Pancreas (tissue), 10 donors: Measurements from ENCODE around the gene PCNP. TPM values are rescaled to one million over a fixed set of nuclear protein-coding genes. Genes with fewer than 3 reads are reported as not detected.

Experiments
- ATAC-seq, 4 donors: fragments of 200-7000 bp; cut with Tn5 transposase; one replicate each; pipeline versions ENCODE4 v1.8.0 to v1.9.1; 2020; ENCODE audit warnings: mild to moderate bottlenecking in 4 of 4, moderate library complexity in 4 of 4
- DNase-seq, 6 donors: peaks; one replicate each; pipeline ENCODE4 v3.0.0-alpha.2; 2020
- FAIRE-seq: peaks from 2 replicates; lab custom pipeline; 2012; peaks lifted over from hg19 to GRCh38; lab: Jason Lieb, UNC
- H3K27ac ChIP-seq, 4 donors: fragments of 200-600 bp; sonication (generic); 1 replicate in 3 of 4; 2 replicates in 1 of 4; pipeline versions ENCODE4 v1.5.0 to v1.8.0; 2020
- H3K27me3 ChIP-seq, 4 donors: fragments of 200-600 bp; one replicate each; pipeline ENCODE4 v1.8.0; 2021
- H3K36me3 ChIP-seq, 3 donors: fragments of 200-600 bp; sonication (generic) in 1 of 3; one replicate each; pipeline versions ENCODE4 v1.5.0 to v1.8.0; 2020 to 2021
- H3K4me1 ChIP-seq, 3 donors: fragments of 200-600 bp; one replicate each; pipeline ENCODE4 v1.8.0; 2021
- H3K4me3 ChIP-seq, 4 donors: fragments of 200-600 bp; sonication (generic) in 2 of 4; one replicate each; pipeline versions ENCODE4 v1.5.0 to v1.8.0; 2020 to 2021
- H3K9me3 ChIP-seq, 4 donors: fragments of 200-600 bp; one replicate each; pipeline ENCODE4 v1.8.0; 2021
- CTCF ChIP-seq, 4 donors: fragments of 200-600 bp; sonication (generic) in 3 of 4; IDR thresholded peaks; one replicate each; pipeline versions ENCODE4 v1.5.0 to v1.8.0; 2021; ENCODE audit warnings: antibody characterized with exemption in 4 of 4
- WGBS, 2 donors: extraction: QIAGEN DNeasy Blood & Tissue Kit; methylation state at CpG; one replicate each; pipeline ENCODE4 v1.1.7; 2013; 5-methylcytosine and 5-hydroxymethylcytosine counted together
- intact Hi-C, 3 donors: fragments of 100-400 bp; cut with DNase I; formaldehyde crosslinking; loops; one replicate each; pipeline versions ENCODE4 v1.11.1 to v1.14.2; 2022
- polyA plus RNA-seq, 2 donors: library from polyadenylated mRNA; stranded (reverse); fragments of 200-250 nt; gene quantifications; one replicate each; pipeline ENCODE4 v1.2.3, GENCODE V29; 2013
- total RNA-seq, 6 donors: library from RNA; stranded (reverse); fragmentation: NEBNext Ultra II Directional in 4 of 6; extraction: Animal tissue kit (Norgen Biotek cat#: 25700) in 4 of 6; gene quantifications; one replicate each; pipeline versions ENCODE4 v1.2.1 to v1.2.4, GENCODE V29; 2021 to 2023
- donor health status: healthy with polysubstance abuse.
- donor health status: DM: no; HTN: no; CAD: no; lungs with moderate emphysema.
- donor health status: DM: no; HTN: no; CAD: no.
- donor health status: control.
- donor health status: control.
- donor health status: Bipolar disorder and iron deficiency.
- donor health status: DM: yes; HTN: yes; CAD: no.
- donor health status: DM: no; HTN: no; CAD: no.
- donor health status: DM: no; HTN: no; CAD: no.
- donor health status: DM: yes; HTN: yes; CAD: no.

PCNP gene
- total and polyA plus RNA-seq, 8 donors = 35.5 to 71.2 (median 65.0) TPM

DNA sequence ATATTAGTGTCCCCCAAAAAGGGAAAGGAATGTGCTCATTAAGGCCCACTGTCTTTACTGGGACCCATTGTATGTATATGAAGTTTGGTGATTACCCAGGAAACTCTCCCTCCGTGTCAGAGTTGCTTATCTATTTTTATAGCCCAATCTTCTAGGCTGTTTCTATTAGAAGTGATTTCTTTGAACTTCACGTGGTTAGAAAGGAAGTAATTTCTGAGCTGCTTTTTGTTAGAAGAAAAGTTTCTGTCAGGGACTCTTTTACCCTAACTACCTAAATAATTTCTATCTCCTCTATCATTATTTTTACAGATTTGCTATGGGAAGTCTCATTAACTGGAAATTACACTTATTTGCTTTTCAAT is 43.3 kb upstream of the PCNP start:
- TF ChIP-seq CTCF (IDR thresholded peaks at IDR 0.05) = no peak
- H3K36me3 ChIP-seq = no peaks in the 10 kb centered on the region
- intact Hi-C loops = no loop called here
- no peaks in the 10 kb centered on the region for H3K4me1 ChIP-seq
- no peak overlapping the region for H3K4me3 ChIP-seq
- H3K27ac ChIP-seq = no peak overlapping the region
- 53 to 75% methylated on average over 2 of the region's 2 CpGs for WGBS, 2 donors
- FAIRE-seq = no peak
- no peaks in the 10 kb centered on the region for H3K27me3 ChIP-seq
- ATAC-seq = no peak
- DNase-seq = no peak
- H3K9me3 ChIP-seq = no peaks in the 10 kb centered on the region

- WGBS, 2 donors = 8 to 12% methylated on average over 2 of the region's 2 CpGs
- intact Hi-C loops = no loop called here
- FAIRE-seq = no peak
Observed at GRCh38 chr3:101531473-101532086, 42.4 kb upstream of the PCNP start.

DNA sequence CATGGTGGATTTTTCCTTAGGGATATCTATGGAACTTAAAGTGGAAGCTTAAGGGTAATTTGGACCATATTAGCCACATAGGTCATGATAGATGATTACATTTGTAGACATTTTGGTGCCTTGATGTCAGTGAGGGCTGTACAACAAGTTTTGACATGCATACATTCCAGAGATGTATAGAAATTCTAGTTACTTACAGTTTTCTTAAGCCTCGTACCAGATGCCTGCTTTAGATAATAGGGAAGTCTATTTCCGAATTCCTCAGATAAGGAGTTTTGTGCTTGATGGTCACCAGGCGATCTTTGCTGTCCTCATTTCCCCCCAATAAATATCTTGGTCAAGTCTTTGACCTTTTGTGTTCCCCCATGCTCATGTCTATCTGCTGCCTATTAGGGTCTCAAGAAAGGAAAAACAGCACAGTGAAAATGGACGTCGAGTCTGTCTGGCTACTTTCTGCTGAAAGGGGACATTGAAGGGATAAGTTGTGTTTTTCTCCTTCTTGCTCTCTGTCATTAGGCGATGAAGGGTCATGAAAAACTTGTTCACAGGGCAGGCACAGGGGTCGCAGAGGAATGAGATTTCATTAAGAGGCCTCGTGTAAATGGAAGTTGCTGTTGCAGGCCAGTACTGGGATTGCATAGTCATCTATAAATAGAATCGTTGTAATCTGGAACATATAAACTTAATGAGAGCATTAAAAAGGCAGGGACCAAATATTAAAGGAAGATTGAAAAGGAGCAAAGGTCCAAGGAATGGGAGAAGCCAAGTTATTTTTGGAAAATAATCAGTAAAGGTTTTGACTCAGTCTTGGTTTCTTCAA is 41.0 kb upstream of the PCNP start:
- no peaks in the 10 kb centered on the region for H3K27me3 ChIP-seq
- WGBS, 2 donors = 48 to 66% methylated on average over 9 of the region's 9 CpGs
- no peak for DNase-seq
- no peaks in the 10 kb centered on the region for H3K4me1 ChIP-seq
- H3K36me3 ChIP-seq = no peaks in the 10 kb centered on the region
- H3K9me3 ChIP-seq = no peaks in the 10 kb centered on the region
- no peak overlapping the region for H3K27ac ChIP-seq
- H3K4me3 ChIP-seq = no peak overlapping the region
- no peak for FAIRE-seq
- ATAC-seq = no peak
- intact Hi-C loops = no loop called here
- TF ChIP-seq CTCF (IDR thresholded peaks at IDR 0.05) = no peak

More at GRCh38 chr3:101531473-101532086, 42.4 kb upstream of the PCNP start:
- Histone ChIP-seq H3K4me3 (no peak overlapping the region), H3K36me3 (no peaks in the 10 kb centered on the region), H3K4me1 (no peaks in the 10 kb centered on the region), H3K27ac (no peak overlapping the region), H3K27me3 (no peaks in the 10 kb centered on the region), H3K9me3 (no peaks in the 10 kb centered on the region)
- TF ChIP-seq CTCF (IDR thresholded peaks at IDR 0.05) = no peak
- no peak for ATAC-seq
- DNase-seq = no peak

DNA sequence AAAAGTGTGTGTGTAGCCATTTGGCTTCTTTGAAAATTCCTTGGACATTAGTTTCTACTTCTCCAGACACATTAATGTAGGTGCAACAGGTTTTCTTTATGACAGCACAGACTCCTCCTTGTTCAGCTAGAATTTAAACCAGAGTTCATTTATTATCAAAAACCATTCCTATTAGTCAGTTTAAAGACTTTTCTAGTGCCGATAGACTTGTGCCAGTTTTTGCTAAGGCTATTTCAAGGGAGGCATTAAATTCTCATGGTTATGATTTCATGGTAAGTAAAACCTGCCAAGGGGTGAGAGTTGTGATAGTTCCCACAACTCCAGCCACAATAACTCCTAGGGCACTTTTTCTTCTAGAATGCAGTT is 40.4 kb upstream of the PCNP start:
- H3K27me3 ChIP-seq = no peaks in the 10 kb centered on the region
- no peaks in the 10 kb centered on the region for H3K36me3 ChIP-seq
- ATAC-seq (no peak), FAIRE-seq (no peak), DNase-seq (no peak)
- no peaks in the 10 kb centered on the region for H3K4me1 ChIP-seq
- no peaks in the 10 kb centered on the region for H3K9me3 ChIP-seq
- intact Hi-C loops = no loop called here
- no peak for TF ChIP-seq CTCF (IDR thresholded peaks at IDR 0.05)
- WGBS, 2 donors = 71 to 76% methylated on average over 1 of the region's 1 CpG
- no peak overlapping the region for H3K27ac ChIP-seq
- no peak overlapping the region for H3K4me3 ChIP-seq

GRCh38 chr3:101535221-101535620 is 38.8 kb upstream of the PCNP start:
- no peak for ATAC-seq
- 57 to 67% methylated on average over 5 of the region's 5 CpGs for WGBS, 2 donors
- Histone ChIP-seq H3K4me3 (no peak overlapping the region), H3K27ac (no peak overlapping the region), H3K27me3 (no peaks in the 10 kb centered on the region), H3K36me3 (no peaks in the 10 kb centered on the region), H3K4me1 (no peaks in the 10 kb centered on the region), H3K9me3 (no peaks in the 10 kb centered on the region)
- DNase-seq = no peak
- TF ChIP-seq CTCF (IDR thresholded peaks at IDR 0.05) = no peak
- no peak for FAIRE-seq
- intact Hi-C loops = no loop called here
